Tibial artery (tissue), 4 donors: ENCODE results near the gene MRPL49.

Experiments used
- DNase-seq, 2 donors: peaks; one replicate each; pipeline ENCODE4 v3.0.0-alpha.2; 2019
- H3K27ac ChIP-seq, 2 donors: fragments of 200-600 bp; sonication (generic) in 1 of 2; 1 replicate in 1 of 2; 2 replicates in 1 of 2; pipeline ENCODE4 v1.5.1; 2018 to 2019; ENCODE audit warnings: mild to moderate bottlenecking in 1 of 2
- H3K27me3 ChIP-seq, 2 donors: fragments of 200-600 bp; sonication (generic) in 1 of 2; one replicate each; pipeline versions ENCODE4 v1.5.1 to v1.6.0; 2016 to 2019
- H3K36me3 ChIP-seq, 3 donors: fragments of 200-600 bp; sonication (generic) in 2 of 3; one replicate each; pipeline ENCODE4 v1.5.1; 2016 to 2019; ENCODE audit warnings: mild to moderate bottlenecking in 2 of 3
- H3K4me1 ChIP-seq, 4 donors: fragments of 200-600 bp; sonication (generic) in 2 of 4; 1 replicate in 3 of 4; 2 replicates in 1 of 4; pipeline ENCODE4 v1.5.1; 2016 to 2019
- H3K4me3 ChIP-seq, 2 donors: fragments of 200-600 bp; sonication (generic) in 1 of 2; 1 replicate in 1 of 2; 2 replicates in 1 of 2; pipeline ENCODE4 v1.5.1; 2018 to 2019; ENCODE audit warnings: mild to moderate bottlenecking in 2 of 2
- H3K9me3 ChIP-seq, 3 donors: fragments of 200-600 bp; sonication (generic) in 1 of 3; one replicate each; pipeline ENCODE4 v1.5.1; 2016 to 2019
- CTCF ChIP-seq, 2 experiments: fragments of 200-600 bp in 1 of 2; fragments of 450-650 bp in 1 of 2; IDR thresholded peaks; one replicate each; pipeline ENCODE4 v1.5.1; 2017 to 2019; ENCODE audit warnings: antibody characterized with exemption in 2 of 2, mild to moderate bottlenecking in 1 of 2, moderate library complexity in 1 of 2
- intact Hi-C: fragments of 100-400 bp; cut with DNase I; formaldehyde crosslinking; loops from one replicate; pipeline ENCODE4 v1.15.0; 2023; ENCODE audit warnings: low total_unique reads

MRPL49 gene

DNA sequence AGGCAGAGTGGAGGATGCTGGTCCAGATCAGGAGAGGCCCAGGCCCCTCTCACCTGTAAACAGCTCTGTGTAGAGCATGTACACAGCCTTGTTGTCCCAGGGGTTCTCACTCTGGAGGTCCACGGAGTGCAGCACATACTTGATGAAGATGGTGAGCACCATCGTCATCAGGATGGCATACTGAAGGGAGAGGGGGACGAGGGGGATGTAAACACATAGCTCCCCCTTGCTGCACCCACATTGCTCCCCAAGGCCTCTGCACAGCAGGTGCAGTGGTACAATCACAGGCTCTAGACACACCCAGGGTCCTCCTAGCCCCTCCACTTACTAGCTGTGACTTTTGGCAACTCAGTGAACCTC is 9.3 kb downstream of the MRPL49 start:
- Histone ChIP-seq H3K27me3 (no peaks in the 10 kb centered on the region), H3K9me3 (no peaks in the 10 kb centered on the region), H3K4me1 (peaks cover 5 to 30% (median 28%) of the 10 kb centered on the region in 4 donors), H3K36me3 (peaks cover 52 to 69% (median 65%) of the 10 kb centered on the region in 3 donors), H3K27ac (no peak overlapping the region), H3K4me3 (no peak overlapping the region)
- DNase-seq, result peak in 1 of 2 donors; percentile 33
- TF ChIP-seq CTCF (IDR thresholded peaks at IDR 0.05), result no peak
- intact Hi-C loops, result no loop called here

GRCh38 chr11:65131895-65132237 is 9.7 kb downstream of the MRPL49 start:
- no peak overlapping the region for H3K27ac ChIP-seq
- H3K4me1 ChIP-seq, result peaks cover 5 to 30% (median 28%) of the 10 kb centered on the region in 4 donors
- peaks cover 47 to 64% (median 61%) of the 10 kb centered on the region in 3 donors for H3K36me3 ChIP-seq
- intact Hi-C loops, result no loop called here
- peak in 1 of 2 donors; percentile 32 for DNase-seq
- no peaks in the 10 kb centered on the region for H3K9me3 ChIP-seq
- no peaks in the 10 kb centered on the region for H3K27me3 ChIP-seq
- no peak overlapping the region for H3K4me3 ChIP-seq
- TF ChIP-seq CTCF (IDR thresholded peaks at IDR 0.05), result no peak

DNA sequence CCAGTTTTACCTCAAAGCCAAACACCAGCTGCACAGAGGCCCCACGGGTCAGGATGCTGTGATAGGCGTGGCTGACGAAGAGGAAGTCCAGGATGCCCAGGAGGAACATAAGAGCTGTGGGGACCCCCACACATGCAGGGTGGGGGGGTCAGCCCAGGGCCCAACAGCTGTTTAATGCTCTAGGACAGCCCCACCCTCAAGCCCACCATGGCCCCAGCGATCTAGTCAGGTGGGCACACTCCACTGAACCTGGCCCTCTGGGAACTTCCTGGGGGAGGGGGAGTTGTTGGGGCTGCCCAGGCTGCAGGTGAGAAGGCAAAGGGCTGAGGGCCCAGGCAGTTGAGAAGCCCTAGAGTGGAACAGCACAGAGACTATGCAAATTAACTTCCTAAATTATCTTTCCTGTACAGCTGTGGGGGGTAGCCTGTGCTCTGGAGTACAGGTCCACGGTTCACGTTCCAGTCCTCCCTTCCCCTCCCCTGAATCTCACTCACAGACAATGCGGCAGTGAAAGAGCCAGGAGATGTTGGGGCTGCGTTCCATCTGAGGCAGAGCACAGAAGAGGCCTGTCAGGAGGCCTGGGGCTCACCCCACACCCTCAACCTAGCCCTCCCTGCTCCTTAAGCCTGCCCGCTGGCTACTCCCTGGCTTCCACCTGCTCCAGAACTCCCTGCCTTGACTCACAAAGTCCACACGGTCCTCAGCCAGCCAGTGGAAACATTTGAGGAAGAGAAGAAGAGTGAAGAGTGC is 10.3 kb downstream of the MRPL49 start:
- no peak for TF ChIP-seq CTCF (IDR thresholded peaks at IDR 0.05)
- intact Hi-C loops, result no loop called here
- DNase-seq, result peak in 1 of 2 donors; percentile 56
- peaks cover 42 to 59% (median 55%) of the 10 kb centered on the region in 3 donors for H3K36me3 ChIP-seq
- H3K27ac ChIP-seq, result no peak overlapping the region
- H3K4me1 ChIP-seq, result peaks cover 5 to 30% (median 28%) of the 10 kb centered on the region in 4 donors
- peak overlapping the region in 1 of 2 donors; percentile 92 for H3K4me3 ChIP-seq
- no peaks in the 10 kb centered on the region for H3K27me3 ChIP-seq
- H3K9me3 ChIP-seq, result no peaks in the 10 kb centered on the region

DNA sequence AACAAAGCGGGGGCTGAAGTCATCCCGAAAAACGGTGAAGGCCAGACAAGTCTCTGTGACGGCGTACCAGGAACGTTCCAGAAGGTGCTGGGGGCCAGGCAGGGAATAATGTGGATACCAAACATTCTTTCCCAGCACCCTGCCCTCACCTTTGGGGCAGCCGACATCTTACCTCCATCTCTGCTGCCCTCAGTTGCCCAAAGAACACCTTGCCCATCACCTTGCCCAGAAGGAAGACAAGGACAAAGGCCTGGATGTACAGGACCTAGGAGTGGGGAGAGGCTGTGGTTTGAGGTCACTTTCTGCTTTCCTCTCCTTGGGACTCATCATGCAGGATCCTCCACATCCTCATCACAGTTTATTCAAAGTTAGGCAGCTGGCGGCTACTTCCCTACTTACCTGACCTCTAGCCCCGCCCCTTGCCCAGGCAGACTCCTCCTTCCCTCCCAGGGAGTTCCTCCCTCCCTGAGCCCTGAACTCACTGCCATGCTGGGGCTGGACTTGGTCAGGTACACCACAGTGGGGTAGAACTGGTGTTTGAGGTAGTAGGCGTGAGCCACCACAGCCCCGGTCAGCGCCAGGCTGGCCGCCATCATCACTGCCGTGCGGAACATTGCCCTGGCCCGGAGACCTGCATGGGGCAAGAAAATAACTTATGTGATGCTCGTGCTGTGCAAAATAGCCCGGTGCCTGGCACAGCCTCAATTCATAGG is 11.0 kb downstream of the MRPL49 start:
- Histone ChIP-seq H3K27me3 (no peaks in the 10 kb centered on the region), H3K36me3 (peaks cover 34 to 51% (median 48%) of the 10 kb centered on the region in 3 donors), H3K4me1 (peaks cover 5 to 30% (median 28%) of the 10 kb centered on the region in 4 donors), H3K4me3 (peak overlapping the region; percentile 76 to 92), H3K9me3 (no peaks in the 10 kb centered on the region), H3K27ac (peak overlapping the region; percentile 96)
- TF ChIP-seq CTCF (IDR thresholded peaks at IDR 0.05), result no peak
- peak in 1 of 2 donors; percentile 64 for DNase-seq
- intact Hi-C loops, result no loop called here

DNA sequence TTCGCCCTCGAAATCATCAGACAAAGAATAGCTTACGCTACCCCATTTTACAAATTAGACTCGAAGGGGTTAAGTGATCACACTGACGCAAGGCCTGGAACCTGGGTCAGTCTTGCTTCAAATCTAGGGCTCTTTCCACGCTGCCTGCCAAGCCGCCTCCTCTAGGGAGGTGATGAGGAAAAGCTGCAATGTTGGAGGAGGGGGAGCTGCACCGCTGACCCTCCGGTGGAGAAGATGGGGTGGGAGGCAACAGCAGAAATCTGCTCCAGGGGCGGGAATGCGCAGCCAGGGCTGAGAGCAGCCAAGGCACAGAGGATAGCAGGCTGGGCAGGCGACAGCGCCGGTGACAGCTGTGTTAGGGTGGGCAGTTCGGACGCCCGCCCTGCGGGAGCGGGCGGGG is 11.6 kb downstream of the MRPL49 start:
- peak overlapping the region; percentile 96 for H3K27ac ChIP-seq
- TF ChIP-seq CTCF (IDR thresholded peaks at IDR 0.05), result no peak
- peaks cover 5 to 30% (median 28%) of the 10 kb centered on the region in 4 donors for H3K4me1 ChIP-seq
- peak overlapping the region; percentile 76 to 92 for H3K4me3 ChIP-seq
- H3K27me3 ChIP-seq, result no peaks in the 10 kb centered on the region
- DNase-seq, result peak; percentile 75
- peaks cover 30 to 45% (median 42%) of the 10 kb centered on the region in 3 donors for H3K36me3 ChIP-seq
- no peaks in the 10 kb centered on the region for H3K9me3 ChIP-seq
- intact Hi-C loops, result no loop called here
